Subcutaneous abdominal adipose tissue (tissue), 5 donors: Measurements from ENCODE around the gene PMF1.

ENCODE experiments used
- H3K27ac ChIP-seq: one replicate; pipeline ENCODE4 v1.7.0; 2013; ENCODE audit warnings: low read depth, mild to moderate bottlenecking, inconsistent platforms, low read length, moderate library complexity
- H3K27me3 ChIP-seq, 5 donors: one replicate each; pipeline ENCODE4 v1.7.0; 2013; ENCODE audit warnings: low read length in 5 of 5, inconsistent platforms in 1 of 5; ENCODE audit not compliant: control insufficient read depth in 5 of 5, insufficient read depth in 4 of 5
- H3K36me3 ChIP-seq, 5 donors: one replicate each; pipeline ENCODE4 v1.7.0; 2013; ENCODE audit warnings: low read length in 5 of 5; ENCODE audit not compliant: control insufficient read depth in 5 of 5, insufficient read depth in 5 of 5
- H3K4me1 ChIP-seq, 5 donors: one replicate each; pipeline ENCODE4 v1.7.0; 2013; ENCODE audit warnings: low read length in 5 of 5, mild to moderate bottlenecking in 3 of 5, moderate library complexity in 1 of 5; ENCODE audit not compliant: control insufficient read depth in 5 of 5, insufficient read depth in 5 of 5
- H3K4me3 ChIP-seq, 5 donors: one replicate each; pipeline ENCODE4 v1.7.0; 2013; ENCODE audit warnings: low read length in 5 of 5, low read depth in 1 of 5
- H3K9ac ChIP-seq, 5 donors: one replicate each; pipeline ENCODE4 v1.7.0; 2013; ENCODE audit warnings: low read length in 5 of 5, mild to moderate bottlenecking in 4 of 5, moderate library complexity in 3 of 5
- H3K9me3 ChIP-seq, 5 donors: one replicate each; pipeline ENCODE4 v1.7.0; 2013; ENCODE audit warnings: low read length in 5 of 5; ENCODE audit not compliant: control insufficient read depth in 5 of 5
- donor health status: healthy.
- donor health status: healthy.
- donor health status: healthy.
- donor health status: healthy.
- donor health status: healthy.

PMF1 gene

GRCh38 chr1:156259805-156260204 is 47.0 kb downstream of the PMF1 start:
- H3K4me3 ChIP-seq = no peak overlapping the region
- H3K36me3 ChIP-seq = peaks cover 3 to 88% (median 78%) of the 10 kb centered on the region in 5 donors
- no peaks in the 10 kb centered on the region for H3K27me3 ChIP-seq
- H3K9ac ChIP-seq = peak overlapping the region in 1 of 5 donors; percentile 6
- no peaks in the 10 kb centered on the region for H3K4me1 ChIP-seq
- no peaks in the 10 kb centered on the region for H3K9me3 ChIP-seq
- no peak overlapping the region for H3K27ac ChIP-seq

- H3K36me3 ChIP-seq = peaks cover 3 to 96% (median 85%) of the 10 kb centered on the region in 5 donors
- H3K4me3 ChIP-seq = no peak overlapping the region
- no peak overlapping the region for H3K9ac ChIP-seq
- no peaks in the 10 kb centered on the region for H3K9me3 ChIP-seq
- no peaks in the 10 kb centered on the region for H3K4me1 ChIP-seq
- no peak overlapping the region for H3K27ac ChIP-seq
- no peaks in the 10 kb centered on the region for H3K27me3 ChIP-seq
These were observed 48.1 kb downstream of the PMF1 start for GRCh38 chr1:156260896-156261295.

DNA sequence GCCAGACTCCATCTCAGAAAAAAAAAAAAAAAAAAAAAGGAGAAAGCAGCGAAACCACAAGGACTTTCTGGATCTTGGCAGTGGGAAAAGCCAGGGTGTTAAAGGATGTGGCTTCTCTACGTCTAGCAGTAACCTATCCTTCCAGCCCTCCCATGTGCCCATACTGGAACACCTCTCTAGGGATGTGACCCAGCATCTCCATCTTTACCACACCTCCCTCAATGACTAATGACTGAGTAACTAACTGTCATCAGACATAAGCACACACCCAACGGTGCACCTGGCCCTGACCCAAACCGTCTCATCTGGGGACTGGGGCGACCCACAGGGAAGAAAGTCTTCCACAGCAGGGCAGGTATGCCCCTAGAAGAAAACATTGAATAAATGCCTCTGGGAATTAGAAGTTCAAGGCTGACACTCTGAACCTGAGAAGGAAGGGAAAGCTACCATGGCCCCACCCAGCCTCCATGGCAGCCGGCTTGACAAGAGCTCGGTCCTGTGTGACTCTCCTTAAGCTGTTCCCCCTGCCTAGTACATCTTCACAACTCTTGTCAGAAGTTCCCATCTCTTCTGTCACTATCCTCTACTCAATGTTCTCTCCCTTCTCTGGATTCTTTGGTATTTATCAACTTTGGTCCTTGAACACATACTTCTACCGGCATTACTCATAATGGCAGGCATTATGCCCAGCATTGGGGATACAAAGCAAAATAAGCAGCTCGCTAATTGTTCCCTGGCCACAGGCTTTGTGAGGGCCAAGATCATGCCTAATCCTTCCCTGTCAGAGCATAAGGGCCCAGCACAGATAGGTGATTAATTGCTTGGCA is 49.9 kb downstream of the PMF1 start:
- H3K9ac ChIP-seq = no peak overlapping the region
- H3K27ac ChIP-seq = no peak overlapping the region
- no peak overlapping the region for H3K4me3 ChIP-seq
- H3K27me3 ChIP-seq = no peaks in the 10 kb centered on the region
- peaks cover 8 to 98% (median 88%) of the 10 kb centered on the region in 5 donors for H3K36me3 ChIP-seq
- H3K9me3 ChIP-seq = no peaks in the 10 kb centered on the region
- H3K4me1 ChIP-seq = no peaks in the 10 kb centered on the region

DNA sequence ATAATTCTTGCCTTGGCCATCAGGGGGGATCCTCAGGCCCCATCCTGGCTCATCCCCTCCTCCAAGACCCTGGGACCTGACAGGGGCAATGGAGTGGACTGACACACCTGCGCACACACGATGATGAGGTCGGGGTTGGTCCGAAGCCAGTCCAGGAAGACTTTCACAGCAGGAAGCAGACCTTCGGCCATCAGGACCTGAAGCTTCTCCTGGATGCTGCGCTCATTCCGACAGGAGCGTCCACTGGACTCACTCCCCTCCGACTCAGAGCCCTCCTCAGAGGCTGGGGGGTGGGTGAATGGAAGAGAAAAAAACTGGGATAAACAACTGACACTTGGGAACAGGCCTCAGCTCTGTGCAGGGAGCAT is 50.5 kb downstream of the PMF1 start:
- Histone ChIP-seq H3K36me3 (peaks cover 12 to 98% (median 88%) of the 10 kb centered on the region in 5 donors), H3K27ac (no peak overlapping the region), H3K9ac (no peak overlapping the region), H3K4me3 (no peak overlapping the region), H3K4me1 (no peaks in the 10 kb centered on the region), H3K9me3 (no peaks in the 10 kb centered on the region), H3K27me3 (no peaks in the 10 kb centered on the region)

DNA sequence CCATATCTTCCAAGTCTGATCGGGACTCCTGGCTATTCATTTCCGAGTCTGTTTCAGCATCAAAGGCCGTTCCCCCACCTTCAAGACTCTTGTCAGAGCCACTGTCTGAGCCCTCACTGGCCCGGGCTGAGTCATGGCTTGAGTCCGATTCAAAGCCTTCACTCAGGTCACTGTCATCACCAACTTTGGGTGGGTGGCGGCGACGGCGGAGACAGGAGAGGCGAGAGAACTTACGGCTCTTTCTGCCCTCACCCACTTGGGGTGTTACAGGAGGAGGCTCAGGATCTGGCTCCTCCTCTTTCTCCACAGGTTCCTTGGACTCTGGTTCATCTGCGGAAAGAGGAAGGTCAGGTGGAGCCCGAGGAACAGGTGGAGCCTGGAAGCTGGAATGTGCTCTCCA is 53.2 kb downstream of the PMF1 start:
- no peaks in the 10 kb centered on the region for H3K4me1 ChIP-seq
- no peak overlapping the region for H3K4me3 ChIP-seq
- H3K9me3 ChIP-seq = no peaks in the 10 kb centered on the region
- H3K36me3 ChIP-seq = peaks cover 21 to 92% (median 78%) of the 10 kb centered on the region in 5 donors
- no peak overlapping the region for H3K27ac ChIP-seq
- H3K27me3 ChIP-seq = no peaks in the 10 kb centered on the region
- no peak overlapping the region for H3K9ac ChIP-seq

DNA sequence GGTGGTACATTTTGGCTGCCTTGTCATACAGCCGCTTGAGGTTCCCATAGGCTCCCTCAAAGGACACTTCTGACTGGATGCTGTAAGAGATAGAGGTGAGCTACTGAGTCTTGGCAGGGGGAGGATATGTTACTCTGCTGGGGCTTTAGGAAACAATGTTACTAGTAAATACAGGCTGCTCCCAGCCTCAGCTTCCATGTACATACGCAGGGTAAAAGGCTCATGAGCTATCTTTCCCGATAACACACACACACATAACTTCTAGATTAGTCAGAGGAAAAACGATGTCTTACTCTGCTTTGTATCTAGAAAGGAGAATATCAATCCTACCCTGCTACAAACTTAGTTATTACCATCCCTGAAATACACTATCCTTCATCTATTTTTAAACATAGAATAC is 55.5 kb downstream of the PMF1 start:
- H3K27me3 ChIP-seq = no peaks in the 10 kb centered on the region
- H3K9me3 ChIP-seq = no peaks in the 10 kb centered on the region
- peaks cover 29 to 92% (median 83%) of the 10 kb centered on the region in 5 donors for H3K36me3 ChIP-seq
- no peak overlapping the region for H3K27ac ChIP-seq
- H3K9ac ChIP-seq = no peak overlapping the region
- no peak overlapping the region for H3K4me3 ChIP-seq
- no peaks in the 10 kb centered on the region for H3K4me1 ChIP-seq

- Histone ChIP-seq H3K27ac (no peak overlapping the region), H3K27me3 (no peaks in the 10 kb centered on the region), H3K9ac (no peak overlapping the region), H3K4me3 (no peak overlapping the region), H3K9me3 (no peaks in the 10 kb centered on the region), H3K36me3 (peaks cover 27 to 94% (median 88%) of the 10 kb centered on the region in 5 donors), H3K4me1 (no peaks in the 10 kb centered on the region)
These were observed 57.5 kb downstream of the PMF1 start for GRCh38 chr1:156270314-156270713.

DNA sequence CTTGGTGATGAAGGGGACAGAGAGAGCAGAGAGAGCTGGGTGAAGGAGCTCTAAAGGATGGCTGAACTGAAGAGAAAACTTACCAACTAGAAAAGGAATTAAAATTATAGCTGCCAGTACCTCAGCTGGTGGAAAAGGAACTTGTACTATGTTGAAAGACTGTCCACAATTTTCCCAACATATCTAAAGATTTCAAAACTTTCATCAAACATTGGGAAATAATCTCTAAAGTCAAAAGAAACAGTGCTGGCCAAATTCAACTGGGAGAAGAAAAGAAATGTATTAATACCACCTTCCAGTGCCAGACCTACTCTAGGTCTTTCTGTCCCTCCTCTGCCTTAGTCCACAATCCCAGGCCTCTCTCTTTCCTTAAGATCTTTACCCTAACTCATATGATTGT is 63.7 kb downstream of the PMF1 start:
- Histone ChIP-seq H3K4me3 (no peak overlapping the region), H3K9ac (peak overlapping the region in 1 of 5 donors; percentile 23), H3K9me3 (no peaks in the 10 kb centered on the region), H3K36me3 (peaks cover 10 to 80% (median 68%) of the 10 kb centered on the region in 5 donors), H3K27ac (peak overlapping the region; percentile 39), H3K4me1 (peaks cover 4 to 27% (median 23%) of the 10 kb centered on the region in 5 donors), H3K27me3 (no peaks in the 10 kb centered on the region)

GRCh38 chr1:156276966-156277381 is 64.2 kb downstream of the PMF1 start:
- Histone ChIP-seq H3K27me3 (no peaks in the 10 kb centered on the region), H3K36me3 (peaks cover 10 to 75% (median 63%) of the 10 kb centered on the region in 5 donors), H3K9ac (no peak overlapping the region), H3K4me3 (no peak overlapping the region), H3K9me3 (no peaks in the 10 kb centered on the region), H3K27ac (peak overlapping the region; percentile 39), H3K4me1 (peaks cover 4 to 32% (median 28%) of the 10 kb centered on the region in 5 donors)

GRCh38 chr1:156279837-156280236 is 67.0 kb downstream of the PMF1 start:
- no peaks in the 10 kb centered on the region for H3K27me3 ChIP-seq
- no peaks in the 10 kb centered on the region for H3K9me3 ChIP-seq
- H3K36me3 ChIP-seq = peaks cover 4 to 47% (median 35%) of the 10 kb centered on the region in 5 donors
- peaks cover 6 to 50% (median 46%) of the 10 kb centered on the region in 5 donors for H3K4me1 ChIP-seq
- H3K9ac ChIP-seq = peak overlapping the region in 1 of 5 donors; percentile 21
- H3K4me3 ChIP-seq = no peak overlapping the region
- no peak overlapping the region for H3K27ac ChIP-seq
